ENCODE results near the gene TSPEAR.

GRCh38 chr21:44551340-44551961 is 159.9 kb downstream of the TSPEAR start, which contains the start of gene KRTAP10-2:
- TF ChIP-seq CTCF (IDR thresholded peaks at IDR 0.05) (no peak), ZFX (IDR thresholded peaks at IDR 0.05; ENCODE audit: borderline replicate concordance) (no peak)

Measured in 22Rv1 (cell line).